Astrocyte (in vitro differentiated cells and primary cell): ENCODE measurements around the gene SFMBT2.

Source experiments
- EZH2 ChIP-seq: IDR thresholded peaks from 2 replicates; pipeline ENCODE4 v1.6.1; 2012; ENCODE audit warnings: mild to moderate bottlenecking, low read length, inconsistent platforms; ENCODE audit not compliant: insufficient read depth
- TF ChIP-seq, protein P1 (sequence below): IDR thresholded peaks from 2 replicates; pipeline ENCODE4 v1.5.1; 2011; ENCODE audit warnings: low read depth, mild to moderate bottlenecking, inconsistent platforms, low read length, moderate library complexity; ENCODE audit not compliant: insufficient read depth

DNA sequence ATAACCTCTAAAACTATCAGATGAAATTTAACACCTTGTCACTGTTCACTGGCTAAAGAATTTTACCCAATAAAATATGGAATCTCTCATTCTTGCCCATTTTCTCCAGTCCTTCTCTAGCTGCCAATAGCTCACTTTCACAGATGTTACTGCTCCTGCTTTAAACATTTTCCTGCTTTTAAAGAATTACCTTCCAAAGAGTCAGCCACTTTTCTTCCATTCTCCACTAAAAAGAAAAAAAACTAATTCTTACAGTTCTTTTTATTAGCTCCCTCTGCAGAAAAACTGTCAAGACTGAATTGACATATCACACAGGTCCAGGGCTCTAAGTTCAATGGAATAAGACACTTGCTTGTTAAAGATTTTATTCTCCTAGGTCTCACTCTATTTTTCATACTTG lies 114.8 kb downstream of the SFMBT2 start:
- TF ChIP-seq, protein P1, sequence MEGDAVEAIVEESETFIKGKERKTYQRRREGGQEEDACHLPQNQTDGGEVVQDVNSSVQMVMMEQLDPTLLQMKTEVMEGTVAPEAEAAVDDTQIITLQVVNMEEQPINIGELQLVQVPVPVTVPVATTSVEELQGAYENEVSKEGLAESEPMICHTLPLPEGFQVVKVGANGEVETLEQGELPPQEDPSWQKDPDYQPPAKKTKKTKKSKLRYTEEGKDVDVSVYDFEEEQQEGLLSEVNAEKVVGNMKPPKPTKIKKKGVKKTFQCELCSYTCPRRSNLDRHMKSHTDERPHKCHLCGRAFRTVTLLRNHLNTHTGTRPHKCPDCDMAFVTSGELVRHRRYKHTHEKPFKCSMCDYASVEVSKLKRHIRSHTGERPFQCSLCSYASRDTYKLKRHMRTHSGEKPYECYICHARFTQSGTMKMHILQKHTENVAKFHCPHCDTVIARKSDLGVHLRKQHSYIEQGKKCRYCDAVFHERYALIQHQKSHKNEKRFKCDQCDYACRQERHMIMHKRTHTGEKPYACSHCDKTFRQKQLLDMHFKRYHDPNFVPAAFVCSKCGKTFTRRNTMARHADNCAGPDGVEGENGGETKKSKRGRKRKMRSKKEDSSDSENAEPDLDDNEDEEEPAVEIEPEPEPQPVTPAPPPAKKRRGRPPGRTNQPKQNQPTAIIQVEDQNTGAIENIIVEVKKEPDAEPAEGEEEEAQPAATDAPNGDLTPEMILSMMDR = no peak
- TF ChIP-seq EZH2 = no peak
